OCI-LY1 (cell line): Measurements from ENCODE around the gene TMEM53.

Experiments
- CTCF ChIP-seq: fragments of 200-600 bp; sonication (generic), shearing (Covaris generic); IDR thresholded peaks from 2 replicates; pipeline ENCODE4 v1.5.1; 2017; ENCODE audit warnings: mild to moderate bottlenecking, antibody characterized with exemption, low read length, moderate library complexity, mixed read lengths
- EZH2 ChIP-seq: fragments of 200-600 bp; sonication (generic), shearing (Covaris generic); IDR thresholded peaks from 2 replicates; pipeline ENCODE4 v1.8.0; 2017; ENCODE audit warnings: borderline replicate concordance, mixed run types, mild to moderate bottlenecking, antibody characterized with exemption, low read length, moderate library complexity, mixed read lengths

- TF ChIP-seq CTCF, result no peak
- TF ChIP-seq EZH2, result no peak
Observed at GRCh38 chr1:44630116-44630515, 44.2 kb downstream of the TMEM53 start.
